ENCODE measurements around the gene TIGD2. TPM values are rescaled to one million over a fixed set of nuclear protein-coding genes. Genes with fewer than 3 reads are reported as not detected.
A peak's percentile ranks its signal among the peaks of the same experiment; 100 is the strongest.

The TIGD2 gene
- total and polyA plus RNA-seq, 9 of the 15 experiments (the other 6 are each of a cell fraction or from before 2014, with no cell fraction given) = 3.6 to 15.0 (median 9.8) TPM

- H3K4me2 ChIP-seq (ENCODE audit: insufficient read depth, low read length) = no peak overlapping the region
- H3K9me1 ChIP-seq (ENCODE audit: control insufficient read depth, insufficient read depth, low read length) = no peaks in the 10 kb centered on the region
- intact Hi-C loops (cut with micrococcal nuclease) (no loop called here), in situ Hi-C loops (cut with MboI) (no loop called here)
- DNase-seq (ENCODE audit: extremely low read depth in 1 of 4, low spot score in 3 of 4) = no peak
- BruUV-seq (replicated peaks) = no TSS peak
- H3K36me3 ChIP-seq (ENCODE audit: control insufficient read depth, insufficient read depth, low read length) = no peaks in the 10 kb centered on the region
- ChIA-PET POLR2A (interaction anchor here (1.0 kb wide), 1 partner anchor 12 kb away, joined by 3 read pairs; no protein-coding TSS in a partner anchor), CTCF (ENCODE audit: low intra/inter-chr PET ratio) (no interaction called here)
- no peaks in the 10 kb centered on the region for H3K9me3 ChIP-seq (replicated peaks; ENCODE audit: control insufficient read depth, insufficient read depth, low read depth, low read length)
- no peak overlapping the region for H3K4me3 ChIP-seq
- 2% methylated on average over 6 of the region's 6 CpGs for WGBS (ENCODE audit: insufficient coverage, low coverage, missing lambda C conversion rate)
- no peak overlapping the region for H3K27ac ChIP-seq (ENCODE audit: extremely low read depth, low read depth, low read length)
- H4K20me1 ChIP-seq (replicated peaks; ENCODE audit: control insufficient read depth, insufficient read depth, low read length) = no peaks in the 10 kb centered on the region
- no peaks in the 10 kb centered on the region for H3K79me2 ChIP-seq (ENCODE audit: control insufficient read depth, insufficient read depth, low read length)
- TF ChIP-seq CREB1 (IDR thresholded peaks at IDR 0.05) (no peak), CREB1 (CRISPR knock-in tag; IDR thresholded peaks at IDR 0.05) (no peak), NFIC (IDR thresholded peaks at IDR 0.05) (peak; percentile 45), NR3C1 (CRISPR knock-in tag; IDR thresholded peaks at IDR 0.05) (no peak)
- H3K27me3 ChIP-seq (ENCODE audit: control insufficient read depth in 2 of 2, insufficient read depth in 2 of 2, low read length in 2 of 2) = no peaks in the 10 kb centered on the region; a peak in 1 of 5 replicates
- FAIRE-seq = no peak
- ATAC-seq = peak; percentile 51; the same call in 2 of the 3 replicates
- no peaks in the 10 kb centered on the region for H3K4me1 ChIP-seq (replicated peaks in 1 of 2; ENCODE audit: control insufficient read depth in 2 of 2, insufficient read depth in 2 of 2, low read length in 2 of 2)
- peak overlapping the region; percentile 46; the same call in 1 of the 2 replicates for H2AFZ ChIP-seq (ENCODE audit: low read depth, low read length)
- H3K9ac ChIP-seq (ENCODE audit: insufficient read depth in 1 of 2, low read depth in 2 of 2, low read length in 2 of 2) = no peak overlapping the region
Observed at GRCh38 chr4:89140168-89140759, 28.9 kb downstream of the TIGD2 start.

- FAIRE-seq = no peak
- Histone ChIP-seq H3K27ac (ENCODE audit: extremely low read depth, low read depth, low read length) (no peak overlapping the region), H3K27me3 (ENCODE audit: control insufficient read depth in 2 of 2, insufficient read depth in 2 of 2, low read length in 2 of 2) (no peaks in the 10 kb centered on the region), H3K9ac (ENCODE audit: insufficient read depth in 1 of 2, low read depth in 2 of 2, low read length in 2 of 2) (no peak overlapping the region), H3K9me3 (replicated peaks; ENCODE audit: control insufficient read depth, insufficient read depth, low read depth, low read length) (no peaks in the 10 kb centered on the region), H3K4me3 (no peak overlapping the region), H2AFZ (ENCODE audit: low read depth, low read length) (no peak overlapping the region), H4K20me1 (replicated peaks; ENCODE audit: control insufficient read depth, insufficient read depth, low read length) (no peaks in the 10 kb centered on the region), H3K4me2 (ENCODE audit: insufficient read depth, low read length) (no peak overlapping the region), H3K79me2 (ENCODE audit: control insufficient read depth, insufficient read depth, low read length) (no peaks in the 10 kb centered on the region), H3K9me1 (ENCODE audit: control insufficient read depth, insufficient read depth, low read length) (no peaks in the 10 kb centered on the region), H3K36me3 (ENCODE audit: control insufficient read depth, insufficient read depth, low read length) (no peaks in the 10 kb centered on the region), H3K4me1 (replicated peaks in 1 of 2; ENCODE audit: control insufficient read depth in 2 of 2, insufficient read depth in 2 of 2, low read length in 2 of 2) (no peaks in the 10 kb centered on the region)
- ATAC-seq = no peak
- BruUV-seq (replicated peaks) = no TSS peak
- POLR2A ChIA-PET = no interaction called here
- intact Hi-C loops (cut with micrococcal nuclease) = no loop called here
- TF ChIP-seq SAFB (IDR thresholded peaks at IDR 0.05; ENCODE audit: borderline replicate concordance, low read depth, low read length) (no peak), DIDO1 (tag; IDR thresholded peaks at IDR 0.05; ENCODE audit: low read depth) (no peak), CBX8 (IDR thresholded peaks at IDR 0.05; ENCODE audit: borderline replicate concordance, extremely low read depth, low read depth, low read length, poor library complexity, severe bottlenecking) (peak; percentile 82), SP2 (IDR thresholded peaks at IDR 0.05; ENCODE audit: extremely low read depth, low read depth, low read length, poor library complexity, severe bottlenecking) (no peak), CAMTA2 (CRISPR knock-in tag; conservative IDR thresholded peaks at IDR 0.05) (no peak)
- CTCF ChIA-PET (ENCODE audit: low intra/inter-chr PET ratio) = no interaction called here
- WGBS (ENCODE audit: insufficient coverage, low coverage, missing lambda C conversion rate) = 20% methylated on average over 4 of the region's 4 CpGs
- in situ Hi-C loops (cut with MboI) = no loop called here
- DNase-seq (ENCODE audit: extremely low read depth in 1 of 4, low spot score in 3 of 4) = no peak
Observed at GRCh38 chr4:89142691-89143669, 31.6 kb downstream of the TIGD2 start.
